GM20431 (cell line): ENCODE results near the gene LAIR2.

Experiments
- in situ Hi-C: fragments of 300-500 bp; cut with MseI, MboI; formaldehyde crosslinking; loops from one replicate; pipeline ENCODE4 v1.15.0; 2020; ENCODE audit warnings: low sequenced_read_pairs; ENCODE audit not compliant: unreplicated experiment

LAIR2 gene

DNA sequence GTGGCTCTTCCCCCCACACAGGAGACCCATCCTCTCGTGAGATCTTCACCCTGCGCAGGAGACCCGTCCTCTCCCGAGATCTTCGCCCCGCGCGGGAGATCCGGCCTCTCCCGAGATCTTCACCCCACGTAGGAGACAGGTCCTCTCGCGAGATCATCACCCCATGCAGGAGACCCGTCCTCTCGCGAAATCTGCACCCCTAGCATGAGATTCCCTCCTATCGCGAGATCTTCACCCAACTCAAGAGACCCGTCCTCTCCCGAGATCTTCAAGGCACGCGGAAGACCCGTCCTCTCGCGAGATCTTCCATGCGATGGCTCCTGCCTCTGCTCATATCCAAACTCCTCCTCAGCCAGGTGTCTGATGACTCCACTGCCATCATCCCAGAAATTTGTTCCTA is 24.3 kb downstream of the LAIR2 start:
- in situ Hi-C loops, result no loop called here

- in situ Hi-C loops, result no loop called here
Observed at GRCh38 chr19:54530866-54531265, 28.2 kb downstream of the LAIR2 start.

DNA sequence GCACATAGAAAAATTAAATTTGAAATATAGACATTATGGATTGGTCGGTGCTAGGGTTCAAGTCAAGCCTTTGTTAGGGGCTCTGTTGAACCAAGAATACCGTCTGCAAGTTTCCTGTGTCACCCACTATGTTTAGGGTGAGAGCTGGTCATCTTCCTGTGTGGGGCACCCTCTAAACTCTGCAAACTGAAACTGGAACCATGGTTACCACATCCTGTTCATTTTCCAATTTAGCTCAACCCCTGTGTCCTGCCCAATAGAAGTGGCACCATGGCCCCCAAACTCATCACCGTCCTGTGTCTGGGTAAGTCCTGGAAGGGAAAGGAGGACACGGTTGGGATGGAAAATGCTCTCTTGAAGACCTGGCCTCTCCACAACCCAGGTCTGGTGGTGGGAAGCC is 29.9 kb downstream of the LAIR2 start:
- in situ Hi-C loops, result no loop called here

DNA sequence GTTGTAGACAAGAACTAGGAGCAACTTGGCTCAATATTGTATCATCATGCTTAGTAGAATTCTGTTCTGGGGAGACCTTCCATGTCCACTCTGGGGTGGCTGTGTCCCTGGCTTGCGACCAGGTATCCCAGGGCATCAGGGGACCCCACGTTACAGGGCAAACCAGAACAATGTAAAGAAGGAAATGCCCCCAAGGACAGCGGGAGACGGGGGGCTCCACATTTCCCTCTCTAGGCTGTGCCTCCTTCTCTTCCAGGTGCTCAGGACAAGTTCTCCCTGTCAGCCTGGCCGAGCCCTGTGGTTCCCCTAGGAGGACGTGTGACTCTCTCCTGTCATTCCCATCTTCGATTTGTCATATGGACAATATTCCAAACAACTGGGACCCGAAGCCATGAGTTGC is 30.8 kb downstream of the LAIR2 start:
- in situ Hi-C loops, result no loop called here

- in situ Hi-C loops, result no loop called here
Observed at GRCh38 chr19:54534156-54534555, 31.5 kb downstream of the LAIR2 start.

DNA sequence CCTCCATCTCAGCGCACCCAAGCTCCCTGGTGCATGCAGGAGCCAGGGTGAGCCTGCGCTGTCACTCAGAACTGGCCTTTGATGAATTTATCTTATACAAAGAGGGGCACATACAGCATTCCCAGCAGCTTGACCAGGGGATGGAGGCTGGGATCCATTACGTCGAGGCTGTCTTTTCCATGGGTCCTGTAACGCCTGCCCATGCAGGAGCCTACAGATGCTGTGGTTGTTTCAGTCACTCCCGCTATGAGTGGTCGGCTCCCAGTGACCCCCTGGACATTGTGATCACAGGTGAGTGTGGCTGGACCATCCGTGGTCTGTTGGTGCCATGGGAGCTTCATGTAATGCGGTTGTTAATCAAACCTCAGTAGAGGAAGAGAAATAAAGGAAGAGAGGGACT is 33.0 kb downstream of the LAIR2 start:
- in situ Hi-C loops, result no loop called here

- in situ Hi-C loops, result no loop called here
Observed at GRCh38 chr19:54536956-54537355, 34.3 kb downstream of the LAIR2 start.

DNA sequence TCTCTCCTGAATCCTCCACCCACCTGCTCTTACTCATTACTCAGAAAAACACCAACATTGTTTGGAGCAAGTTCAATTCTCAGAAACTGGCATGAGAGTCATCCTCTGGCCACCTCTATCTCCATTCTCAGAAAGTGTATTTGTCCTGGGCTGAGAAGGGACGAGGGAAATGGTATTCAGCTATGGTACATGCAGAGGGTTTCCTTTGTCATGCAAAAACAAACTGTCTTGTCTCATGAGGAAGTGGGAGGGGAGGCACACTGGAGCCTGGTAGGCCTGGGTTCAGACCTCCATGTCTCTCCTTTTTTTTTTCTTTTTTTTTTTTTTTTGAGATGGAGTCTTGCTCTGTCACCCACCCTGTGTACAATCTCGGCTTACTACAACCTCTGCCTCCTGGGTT is 39.1 kb downstream of the LAIR2 start:
- in situ Hi-C loops, result no loop called here

GRCh38 chr19:54548806-54549205 is 46.2 kb downstream of the LAIR2 start:
- in situ Hi-C loops, result no loop called here

GRCh38 chr19:54549224-54549623 is 46.6 kb downstream of the LAIR2 start:
- in situ Hi-C loops, result no loop called here

DNA sequence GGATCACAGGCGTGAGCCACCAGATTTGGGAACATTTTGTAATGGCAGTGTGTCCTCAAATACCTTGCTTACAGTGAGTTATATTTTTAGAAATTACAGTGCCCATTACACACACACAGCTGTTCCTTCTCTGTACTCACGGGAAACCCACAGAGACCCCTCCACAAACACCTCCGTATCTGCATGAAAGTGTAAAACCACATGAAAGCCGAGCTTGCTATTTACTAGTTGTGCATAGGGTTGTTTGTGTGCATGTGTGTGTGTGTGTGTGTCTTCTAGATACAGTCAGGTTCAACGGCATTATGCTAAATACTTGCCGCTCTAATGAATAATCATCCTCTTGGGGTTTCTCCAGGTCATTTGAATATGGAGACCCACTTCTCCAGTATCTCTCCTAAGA is 48.7 kb downstream of the LAIR2 start:
- in situ Hi-C loops, result no loop called here

DNA sequence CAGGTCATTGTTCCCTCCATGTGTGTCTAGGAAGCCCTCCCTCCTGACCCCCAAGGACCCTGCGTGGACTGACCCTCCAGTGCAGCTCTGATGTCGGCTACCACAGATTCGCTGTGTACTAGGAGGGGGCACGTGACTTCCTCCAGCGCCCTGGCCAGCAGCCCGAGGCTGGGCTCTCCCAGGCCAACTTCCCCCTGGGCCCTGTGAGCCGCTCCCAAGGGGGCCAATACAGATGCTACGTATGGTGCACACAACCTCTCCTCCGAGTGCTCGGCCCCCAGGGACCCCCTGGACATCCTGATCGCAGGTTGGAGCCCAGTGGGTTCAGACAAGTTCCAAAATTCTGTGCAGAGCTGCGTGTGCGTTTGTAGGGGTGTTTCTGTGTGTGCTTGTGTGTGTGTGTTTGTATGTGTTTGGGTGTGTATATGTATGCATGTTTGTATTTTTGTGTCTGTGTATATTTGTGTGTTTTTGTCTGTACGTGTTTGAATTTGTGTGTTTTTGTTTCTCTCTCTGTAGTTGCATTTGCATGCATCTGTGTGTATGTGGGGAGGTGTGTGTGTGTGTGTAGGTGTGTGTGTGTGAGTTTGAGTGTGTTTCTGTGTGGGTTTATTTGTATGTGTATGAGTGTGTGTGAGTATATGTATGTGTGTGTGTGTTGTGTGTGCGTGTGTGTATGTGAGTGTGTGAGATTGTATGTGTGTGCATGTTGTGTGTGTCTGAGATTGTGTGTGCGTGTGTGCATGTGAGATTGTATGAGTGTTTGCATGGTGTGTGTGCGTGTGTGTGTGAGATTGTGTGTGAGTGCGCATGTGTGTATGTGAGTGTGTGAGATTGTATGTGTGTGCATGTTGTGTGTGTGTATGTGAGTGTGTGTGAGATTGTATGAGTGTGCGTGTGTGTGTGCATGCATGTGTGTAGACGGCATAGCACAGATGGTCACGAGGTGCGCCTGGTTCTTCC is 49.6 kb downstream of the LAIR2 start:
- in situ Hi-C loops, result no loop called here

- in situ Hi-C loops, result no loop called here
Observed at GRCh38 chr19:54552913-54553310, 50.3 kb downstream of the LAIR2 start.

- in situ Hi-C loops, result no loop called here
Observed at GRCh38 chr19:54554006-54554405, 51.4 kb downstream of the LAIR2 start.

GRCh38 chr19:54554896-54555295 is 52.3 kb downstream of the LAIR2 start:
- in situ Hi-C loops, result no loop called here

DNA sequence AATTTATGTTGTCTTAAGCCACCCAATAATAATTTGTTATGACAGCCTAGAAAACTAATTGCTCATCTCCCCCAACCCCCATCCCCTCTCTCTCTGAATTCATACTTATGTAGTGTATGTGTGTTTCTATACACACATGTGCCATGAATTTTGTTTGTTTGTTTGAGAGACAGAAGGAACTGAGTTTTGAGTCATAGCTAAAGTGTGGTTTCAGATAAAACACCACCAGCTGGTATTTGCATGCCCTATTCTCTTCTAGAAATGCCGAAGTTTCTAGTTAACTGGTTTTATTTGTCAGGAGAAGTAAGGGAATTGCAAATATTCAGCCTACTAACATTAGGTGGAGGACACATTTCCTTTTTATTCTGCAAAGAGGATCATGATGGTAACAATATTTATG is 53.6 kb downstream of the LAIR2 start:
- in situ Hi-C loops, result no loop called here

- in situ Hi-C loops, result no loop called here
Observed at GRCh38 chr19:54558339-54558738, 55.7 kb downstream of the LAIR2 start.
